HEK293T (cell line): ENCODE measurements around the gene GARNL3.

Source experiments
- CTCF ChIA-PET: fragments of 350-600 bp; formaldehyde crosslinking; extraction: SDS; loops from one replicate; lab custom pipeline; 2021; ENCODE audit warnings: antibody characterized with exemption, inconsistent platforms; lab: Yijun Ruan, JAX
- POLR2A ChIA-PET: fragments of 350-600 bp; formaldehyde crosslinking; extraction: SDS; loops from one replicate; lab custom pipeline; 2020; ENCODE audit warnings: antibody characterized with exemption, inconsistent platforms; lab: Yijun Ruan, JAX
- DNase-seq: peaks from one replicate; pipeline ENCODE4 v3.0.0; 2012; ENCODE audit warnings: mixed read lengths; ENCODE audit errors: extremely low spot score
- ARNT ChIP-seq: fragments of 450-650 bp; IDR thresholded peaks from 2 replicates; pipeline ENCODE4 v1.6.1; 2017; ENCODE audit warnings: mild to moderate bottlenecking
- BHLHE40 ChIP-seq: fragments of 450-650 bp; IDR thresholded peaks from 2 replicates; pipeline ENCODE4 v1.6.1; 2016; ENCODE audit warnings: mild to moderate bottlenecking, moderate library complexity, borderline replicate concordance
- CTBP1 ChIP-seq: fragments of 450-650 bp; IDR thresholded peaks from 2 replicates; pipeline ENCODE4 v1.6.1; 2016; ENCODE audit warnings: borderline replicate concordance
- ELF4 ChIP-seq: fragments of 450-650 bp; IDR thresholded peaks from 2 replicates; pipeline ENCODE4 v1.6.1; 2017; ENCODE audit warnings: antibody characterized with exemption
- FOXA1 ChIP-seq: fragments of 450-650 bp; IDR thresholded peaks from 2 replicates; pipeline ENCODE4 v1.6.1; 2016; ENCODE audit warnings: mild to moderate bottlenecking
- FOXK2 ChIP-seq: fragments of 450-650 bp; IDR thresholded peaks from 2 replicates; pipeline ENCODE4 v1.6.1; 2016; ENCODE audit warnings: mild to moderate bottlenecking
- FOXM1 ChIP-seq: fragments of 450-650 bp; IDR thresholded peaks from 2 replicates; pipeline ENCODE4 v1.6.1; 2017; ENCODE audit warnings: mild to moderate bottlenecking, borderline replicate concordance
- HDGF ChIP-seq: fragments of 450-650 bp; IDR thresholded peaks from 2 replicates; pipeline ENCODE4 v1.6.1; 2017; ENCODE audit warnings: antibody characterized with exemption, borderline replicate concordance
- L3MBTL2 ChIP-seq: fragments of 450-650 bp; conservative IDR thresholded peaks from 2 replicates; pipeline ENCODE4 v1.6.1; 2016; ENCODE audit warnings: mild to moderate bottlenecking
- LEF1 ChIP-seq: fragments of 450-650 bp; IDR thresholded peaks from 2 replicates; pipeline ENCODE4 v1.6.1; 2017; ENCODE audit warnings: mild to moderate bottlenecking, borderline replicate concordance
- NFRKB ChIP-seq: fragments of 450-650 bp; IDR thresholded peaks from 2 replicates; pipeline ENCODE4 v1.6.1; 2016; ENCODE audit warnings: mild to moderate bottlenecking, moderate library complexity
- PKNOX1 ChIP-seq: fragments of 450-650 bp; IDR thresholded peaks from 2 replicates; pipeline ENCODE4 v1.6.1; 2016
- SP1 ChIP-seq: fragments of 450-650 bp; IDR thresholded peaks from 2 replicates; pipeline ENCODE4 v1.6.1; 2017
- SUZ12 ChIP-seq: fragments of 450-650 bp; IDR thresholded peaks from 2 replicates; pipeline ENCODE4 v1.6.1; 2016; ENCODE audit warnings: mild to moderate bottlenecking
- TARDBP ChIP-seq: fragments of 450-650 bp; IDR thresholded peaks from 2 replicates; pipeline ENCODE4 v1.6.1; 2016
- ZNF384 ChIP-seq: fragments of 450-650 bp; IDR thresholded peaks from 2 replicates; pipeline ENCODE4 v1.6.1; 2016

GARNL3 gene

GRCh38 chr9:127233989-127234388 is 30.6 kb upstream of the GARNL3 start:
- CTCF ChIA-PET = no interaction called here
- POLR2A ChIA-PET = no interaction called here
- no peak for DNase-seq
- TF ChIP-seq ARNT = no peak
- no peak for TF ChIP-seq ZNF384
- no peak for TF ChIP-seq NFRKB
- no peak for TF ChIP-seq FOXA1
- TF ChIP-seq LEF1 = no peak
- no peak for TF ChIP-seq PKNOX1
- no peak for TF ChIP-seq FOXM1
- TF ChIP-seq HDGF = no peak
- no peak for TF ChIP-seq ELF4
- TF ChIP-seq SUZ12 = no peak
- TF ChIP-seq BHLHE40 = no peak
- TF ChIP-seq SP1 = no peak
- TF ChIP-seq L3MBTL2 = no peak
- no peak for TF ChIP-seq FOXK2
- TF ChIP-seq TARDBP = no peak
- TF ChIP-seq CTBP1 = no peak

GRCh38 chr9:127237801-127238200 is 26.8 kb upstream of the GARNL3 start:
- DNase-seq = no peak
- ChIA-PET POLR2A (no interaction called here), CTCF (no interaction called here)
- TF ChIP-seq ELF4 = no peak
- TF ChIP-seq SUZ12 = no peak
- no peak for TF ChIP-seq LEF1
- TF ChIP-seq FOXM1 = no peak
- TF ChIP-seq FOXK2 = no peak
- TF ChIP-seq SP1 = no peak
- no peak for TF ChIP-seq BHLHE40
- TF ChIP-seq ZNF384 = no peak
- no peak for TF ChIP-seq CTBP1
- TF ChIP-seq NFRKB = no peak
- TF ChIP-seq HDGF = no peak

- ChIA-PET POLR2A (no interaction called here), CTCF (no interaction called here)
- TF ChIP-seq FOXM1 (no peak), L3MBTL2 (no peak), HDGF (no peak), PKNOX1 (no peak), LEF1 (no peak), ARNT (no peak), ZNF384 (no peak), SP1 (no peak), SUZ12 (no peak)
- no peak for DNase-seq
These were observed 23.2 kb upstream of the GARNL3 start for GRCh38 chr9:127241354-127241753.

GRCh38 chr9:127244609-127245601 is 19.7 kb upstream of the GARNL3 start:
- ChIA-PET POLR2A (interaction anchor here (0.6 to 1.1 kb wide), 8 partner anchors 8 to 496 kb away, joined by 3 to 6 read pairs (median 3); no protein-coding TSS in a partner anchor), CTCF (interaction anchor here (1.0 to 1.7 kb wide), 3 partner anchors 13 to 173 kb away, joined by 3 to 4 read pairs (median 3); no protein-coding TSS in a partner anchor)
- peak; percentile 95 for DNase-seq
- no peak for TF ChIP-seq TARDBP
- no peak for TF ChIP-seq FOXM1
- TF ChIP-seq FOXA1 = no peak
- TF ChIP-seq HDGF = no peak
- TF ChIP-seq PKNOX1 = peak; percentile 98
- no peak for TF ChIP-seq L3MBTL2
- no peak for TF ChIP-seq NFRKB
- TF ChIP-seq CTBP1 = no peak

- ChIA-PET POLR2A (interaction anchor here (0.6 to 1.1 kb wide), 5 partner anchors 9 to 24 kb away, joined by 3 read pairs; no protein-coding TSS in a partner anchor), CTCF (interaction anchor here (1.0 to 1.7 kb wide), 2 partner anchors 31 to 173 kb away, joined by 3 to 4 read pairs; no protein-coding TSS in a partner anchor)
- DNase-seq = no peak
- no peak for TF ChIP-seq BHLHE40
- no peak for TF ChIP-seq LEF1
- no peak for TF ChIP-seq TARDBP
- no peak for TF ChIP-seq FOXM1
- TF ChIP-seq L3MBTL2 = no peak
- TF ChIP-seq HDGF = no peak
- no peak for TF ChIP-seq ELF4
- no peak for TF ChIP-seq FOXA1
- no peak for TF ChIP-seq SUZ12
- TF ChIP-seq ARNT = no peak
- no peak for TF ChIP-seq PKNOX1
- no peak for TF ChIP-seq FOXK2
- no peak for TF ChIP-seq CTBP1
These were observed 18.9 kb upstream of the GARNL3 start for GRCh38 chr9:127245637-127246164.
